NCI-H1694 (cell line): ENCODE results near the gene CHMP2A.

Source experiments
- DNase-seq: peaks from one replicate; lab custom pipeline; 2025; lab: John Stamatoyannopoulos, UW

Gene CHMP2A

GRCh38 chr19:58569943-58570670 lies 15.2 kb upstream of the CHMP2A start:
- DNase-seq: no peak

- DNase-seq: no peak
Measured at GRCh38 chr19:58569191-58569942, 14.5 kb upstream of the CHMP2A start.

- no peak for DNase-seq
Measured at GRCh38 chr19:58568453-58569130, 13.7 kb upstream of the CHMP2A start.

GRCh38 chr19:58566989-58567388 lies 12.1 kb upstream of the CHMP2A start:
- no peak for DNase-seq

GRCh38 chr19:58563823-58564222 lies 8.9 kb upstream of the CHMP2A start:
- no peak for DNase-seq

- no peak for DNase-seq
Measured at GRCh38 chr19:58563034-58563573, 8.2 kb upstream of the CHMP2A start.

- no peak for DNase-seq
Measured at GRCh38 chr19:58562122-58563033, 7.5 kb upstream of the CHMP2A start.

GRCh38 chr19:58561373-58562121 lies 6.6 kb upstream of the CHMP2A start:
- no peak for DNase-seq

GRCh38 chr19:58560921-58561320 lies 6.0 kb upstream of the CHMP2A start:
- DNase-seq: no peak

- DNase-seq: no peak
Measured at GRCh38 chr19:58560007-58560887, 5.3 kb upstream of the CHMP2A start.

- no peak for DNase-seq
Measured at GRCh38 chr19:58559275-58560006, 4.5 kb upstream of the CHMP2A start.

GRCh38 chr19:58558623-58559274 lies 3.8 kb upstream of the CHMP2A start:
- no peak for DNase-seq

- DNase-seq: no peak
Measured at GRCh38 chr19:58558066-58558622, 3.2 kb upstream of the CHMP2A start, which contains the start of gene UBE2M. Gene UBE2M, minus strand, starts transcription at chr19:58558611. Its CDS starts 230 bp downstream, at chr19:58558381.

- no peak for DNase-seq
Measured at GRCh38 chr19:58557221-58558065, 2.5 kb upstream of the CHMP2A start.

- DNase-seq: no peak
Measured at GRCh38 chr19:58556622-58557220, 1.8 kb upstream of the CHMP2A start.

GRCh38 chr19:58555920-58556621 lies 1.2 kb upstream of the CHMP2A start:
- no peak for DNase-seq
